GM19328 (cell line): ENCODE data around the gene KLHL42.
A peak's percentile ranks its signal among the peaks of the same experiment; 100 is the strongest.

Source experiments
- ATAC-seq: cut with Tn5 transposase; IDR thresholded peaks from one replicate; pipeline ENCODE4 v1.9.1; 2021; ENCODE audit warnings: mild to moderate bottlenecking, moderate library complexity; ENCODE audit not compliant: unreplicated experiment

KLHL42 gene

DNA sequence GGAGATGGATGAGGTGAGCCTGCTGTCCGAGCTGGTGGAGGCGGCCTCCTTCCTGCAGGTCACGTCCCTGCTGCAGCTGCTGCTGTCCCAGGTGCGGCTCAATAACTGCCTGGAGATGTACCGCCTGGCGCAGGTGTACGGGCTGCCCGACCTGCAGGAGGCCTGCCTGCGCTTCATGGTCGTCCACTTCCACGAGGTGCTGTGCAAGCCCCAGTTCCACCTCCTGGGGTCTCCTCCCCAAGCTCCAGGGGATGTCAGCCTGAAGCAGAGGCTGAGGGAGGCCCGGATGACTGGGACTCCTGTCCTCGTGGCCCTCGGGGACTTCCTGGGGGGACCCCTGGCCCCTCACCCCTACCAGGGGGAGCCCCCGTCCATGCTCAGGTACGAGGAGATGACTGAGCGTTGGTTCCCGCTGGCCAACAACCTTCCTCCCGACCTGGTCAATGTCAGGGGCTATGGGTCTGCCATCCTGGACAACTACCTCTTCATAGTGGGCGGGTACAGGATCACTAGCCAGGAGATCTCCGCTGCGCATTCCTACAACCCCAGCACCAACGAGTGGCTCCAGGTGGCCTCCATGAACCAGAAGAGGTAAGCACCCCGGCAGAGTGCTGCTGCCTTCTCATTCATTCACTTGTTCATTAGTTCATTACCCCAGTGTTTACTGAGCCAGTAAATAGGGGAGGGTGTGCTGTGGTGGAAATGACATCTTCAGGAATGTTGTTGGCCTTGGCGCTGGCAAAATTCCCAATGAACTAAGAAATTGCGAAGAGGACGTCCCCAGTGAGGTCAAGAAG is 777 bp downstream of the KLHL42 start:
- ATAC-seq, result peak; percentile 26

DNA sequence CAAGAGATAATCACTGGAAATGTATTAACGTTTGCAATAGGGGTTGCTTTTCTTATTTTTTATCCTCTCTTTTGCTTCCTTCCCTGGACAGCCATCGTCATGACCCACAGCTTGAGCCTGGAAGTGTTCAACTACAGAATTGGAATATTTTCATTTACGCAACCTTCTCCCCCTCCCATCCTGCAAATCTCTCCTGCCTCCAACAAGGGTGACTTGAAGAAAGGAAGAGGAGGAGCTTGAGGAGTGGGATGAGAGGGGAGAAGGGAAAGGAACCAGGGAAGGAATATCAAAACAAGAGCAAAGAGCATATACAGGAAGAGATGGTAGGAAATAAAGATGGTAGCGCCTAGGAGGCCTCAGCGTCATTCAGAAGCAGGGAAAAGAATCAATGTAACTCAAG is 1.6 kb downstream of the KLHL42 start:
- ATAC-seq, result no peak

DNA sequence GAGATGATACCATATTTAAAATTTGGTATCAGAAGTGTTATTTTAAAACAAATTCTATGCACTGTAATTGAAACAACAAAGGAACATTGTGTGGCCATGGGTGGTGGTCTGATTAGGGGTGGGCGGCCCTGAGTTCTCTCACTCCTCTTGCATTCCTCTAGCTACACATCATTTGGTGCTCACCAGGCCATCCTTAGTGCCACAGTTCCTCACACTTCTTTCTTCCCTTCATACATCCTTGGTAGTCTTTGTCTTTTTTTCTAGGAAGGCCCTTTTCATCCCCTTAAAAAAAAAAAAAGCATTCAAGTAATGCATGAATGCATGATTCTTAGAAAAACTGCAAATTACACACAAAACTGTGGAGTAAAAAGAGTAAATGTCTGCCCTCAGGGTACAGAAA is 2.4 kb downstream of the KLHL42 start:
- ATAC-seq, result no peak

DNA sequence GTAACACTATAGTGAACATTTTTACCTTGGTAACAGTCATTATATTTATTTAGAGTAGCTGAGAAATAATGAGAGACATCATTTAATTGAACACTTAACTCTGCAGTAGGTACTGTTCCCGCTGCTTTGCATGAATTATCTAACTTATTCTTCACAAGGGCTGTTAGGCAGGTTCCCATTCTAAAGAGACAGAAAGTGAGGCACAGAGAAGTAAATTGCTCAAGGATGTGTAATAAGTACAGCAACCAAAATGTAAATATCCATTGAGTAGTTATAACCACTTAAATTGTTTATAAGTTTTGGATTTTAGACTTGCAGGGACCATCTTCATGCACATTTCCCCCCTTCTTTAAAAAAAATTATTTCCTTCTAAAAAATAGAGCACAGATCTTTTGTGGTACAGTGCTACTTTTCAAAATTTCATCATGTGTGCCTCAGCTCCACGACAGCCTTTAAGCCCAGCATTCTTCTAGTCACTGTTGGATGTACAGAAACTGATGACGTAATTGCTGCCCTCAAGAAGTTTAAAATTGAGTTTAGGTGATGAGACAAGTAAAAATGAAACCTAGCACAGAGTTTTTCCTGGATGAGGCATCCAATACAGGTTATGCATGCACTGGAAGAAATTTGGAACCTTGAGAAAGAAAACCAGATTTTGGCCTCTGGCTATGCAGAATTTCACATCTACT is 6.0 kb downstream of the KLHL42 start:
- no peak for ATAC-seq

DNA sequence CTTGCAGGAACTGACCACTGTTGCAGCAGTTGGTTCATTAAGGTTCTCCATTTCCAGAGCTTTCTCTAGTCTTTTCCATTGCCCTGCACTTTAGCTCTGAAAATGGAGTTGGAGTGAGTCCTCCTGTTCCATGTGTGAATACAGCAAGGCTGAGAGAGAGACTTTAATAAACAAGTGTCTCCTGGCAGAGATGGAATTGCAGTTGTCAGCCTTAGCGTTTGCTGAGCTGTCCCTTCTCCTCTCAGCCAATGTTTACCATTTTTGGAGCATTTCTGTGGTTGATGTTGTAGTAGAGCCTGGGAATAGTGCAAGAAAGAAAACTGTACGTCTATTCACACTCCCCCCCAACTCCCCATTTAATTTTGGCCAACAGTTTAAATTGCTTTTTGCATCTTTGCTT is 7.5 kb downstream of the KLHL42 start:
- no peak for ATAC-seq

DNA sequence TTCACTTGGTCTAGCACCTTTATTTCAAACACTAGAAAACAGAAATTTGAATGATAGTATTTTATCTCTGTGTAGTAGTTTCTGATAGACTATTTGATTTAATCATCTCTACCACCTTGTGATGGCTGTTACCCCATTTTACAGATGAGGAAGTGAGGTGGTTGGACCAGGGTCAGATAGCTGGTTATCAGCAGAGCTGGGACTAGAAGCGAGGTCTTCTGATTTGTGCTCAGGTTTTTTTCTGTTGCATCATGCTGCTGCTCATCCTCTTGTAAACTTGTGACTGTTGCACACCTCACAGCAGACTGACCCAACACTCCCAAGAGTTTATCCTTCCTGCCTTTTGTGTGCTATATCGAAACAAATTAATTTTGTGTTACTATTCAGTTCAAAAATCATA is 10.1 kb downstream of the KLHL42 start:
- no peak for ATAC-seq

DNA sequence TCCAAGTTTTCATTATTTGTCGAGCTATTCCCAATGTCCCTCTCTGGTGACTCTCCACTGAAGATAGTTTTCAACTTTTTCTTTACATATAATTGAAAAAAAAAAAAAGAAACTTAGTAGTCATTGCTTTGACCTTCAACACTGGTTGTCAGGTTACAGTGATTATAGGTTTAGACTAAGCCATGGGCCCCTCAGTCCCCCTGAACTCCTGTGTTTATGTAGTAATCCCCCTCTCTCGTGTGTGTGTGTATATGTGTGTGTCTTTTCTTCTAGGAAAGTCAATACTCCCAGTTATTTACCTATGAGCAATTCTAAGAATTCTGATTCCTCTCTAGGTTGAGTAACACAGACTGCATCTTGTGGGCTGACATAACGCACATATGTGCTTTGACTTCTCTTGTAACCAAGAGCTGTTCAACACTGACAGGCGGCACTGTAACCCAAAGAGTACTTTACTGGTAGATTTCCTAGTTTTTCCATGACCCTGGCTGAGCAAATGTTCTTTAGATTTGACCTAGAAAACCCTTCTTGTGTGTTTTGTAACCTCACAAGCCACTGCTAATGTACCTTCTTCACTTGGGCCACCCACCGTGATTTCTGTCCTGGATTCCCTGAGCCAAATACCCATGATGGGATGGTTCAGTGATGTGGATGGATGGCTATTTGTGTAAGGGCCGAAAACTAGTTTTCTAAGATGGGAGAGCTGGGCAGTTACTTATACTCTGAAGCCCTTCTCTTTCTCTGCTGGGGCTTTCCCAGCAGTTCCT is 15.0 kb downstream of the KLHL42 start:
- ATAC-seq, result no peak

DNA sequence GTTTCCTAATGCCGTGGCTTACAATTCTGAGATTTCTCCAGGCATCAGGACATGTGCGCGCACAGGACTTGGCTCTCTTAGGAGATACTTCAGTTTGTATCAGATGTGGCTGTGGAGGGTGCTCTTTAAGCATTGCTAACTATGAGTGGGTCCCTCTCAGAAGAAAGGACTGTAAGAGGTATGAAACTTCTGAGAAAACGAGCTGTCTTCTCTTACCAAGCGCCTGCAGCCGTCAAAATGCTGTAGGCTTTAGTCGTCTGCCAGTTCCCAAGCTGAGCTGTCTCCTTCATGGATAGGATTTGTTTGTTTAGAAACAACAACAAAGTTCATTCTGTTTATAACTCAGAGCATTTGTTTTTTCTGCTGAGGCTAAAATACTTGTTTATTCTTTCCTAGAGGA is 16.1 kb downstream of the KLHL42 start:
- no peak for ATAC-seq

DNA sequence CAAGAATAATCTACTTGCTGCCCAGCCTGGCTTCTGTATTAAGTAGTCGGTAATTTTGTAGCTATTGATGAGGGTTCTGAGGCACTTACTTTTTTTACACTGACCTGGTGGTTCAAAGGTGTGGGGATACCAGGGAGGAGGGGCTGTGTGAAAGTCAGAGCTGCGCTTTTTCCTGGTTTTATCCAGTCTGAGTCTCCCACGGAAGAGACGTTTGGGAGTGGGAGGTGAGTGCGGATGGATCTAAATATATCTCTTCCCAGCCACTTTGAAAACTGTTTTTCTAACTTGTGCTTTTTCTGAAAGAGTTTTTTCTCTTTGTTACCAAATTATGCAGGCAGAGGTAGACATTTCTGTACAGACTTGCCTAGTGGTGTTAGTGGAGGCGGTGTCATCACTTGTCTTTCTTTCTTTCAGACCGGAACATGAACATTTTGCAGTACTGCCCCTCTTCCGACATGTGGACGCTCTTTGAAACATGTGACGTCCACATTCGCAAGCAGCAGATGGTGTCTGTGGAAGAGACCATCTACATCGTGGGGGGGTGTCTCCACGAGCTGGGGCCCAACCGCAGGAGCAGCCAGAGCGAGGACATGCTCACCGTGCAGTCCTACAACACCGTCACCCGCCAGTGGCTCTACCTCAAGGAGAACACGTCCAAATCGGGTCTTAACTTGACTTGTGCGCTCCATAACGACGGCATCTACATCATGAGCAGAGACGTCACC is 17.4 kb downstream of the KLHL42 start:
- no peak for ATAC-seq

DNA sequence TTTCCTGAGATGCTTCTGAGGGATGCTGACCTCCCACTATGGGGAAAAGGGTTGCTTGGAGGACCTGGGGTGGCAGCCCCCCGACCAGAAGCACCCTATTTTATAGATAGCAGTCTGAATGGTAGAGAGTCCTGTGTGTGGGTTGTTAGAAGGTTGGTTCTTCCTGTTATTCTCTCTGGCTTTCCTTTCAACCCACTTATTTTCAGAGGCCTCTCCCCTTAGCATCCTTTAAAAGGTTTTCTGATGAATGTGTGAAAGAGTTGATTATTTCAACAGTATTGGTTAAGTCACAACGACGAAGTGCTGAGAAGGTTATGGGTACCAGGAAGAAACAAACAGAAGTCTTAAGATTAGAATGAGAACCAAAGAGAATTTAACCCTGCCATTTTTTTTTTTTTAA is 20.8 kb downstream of the KLHL42 start:
- no peak for ATAC-seq

DNA sequence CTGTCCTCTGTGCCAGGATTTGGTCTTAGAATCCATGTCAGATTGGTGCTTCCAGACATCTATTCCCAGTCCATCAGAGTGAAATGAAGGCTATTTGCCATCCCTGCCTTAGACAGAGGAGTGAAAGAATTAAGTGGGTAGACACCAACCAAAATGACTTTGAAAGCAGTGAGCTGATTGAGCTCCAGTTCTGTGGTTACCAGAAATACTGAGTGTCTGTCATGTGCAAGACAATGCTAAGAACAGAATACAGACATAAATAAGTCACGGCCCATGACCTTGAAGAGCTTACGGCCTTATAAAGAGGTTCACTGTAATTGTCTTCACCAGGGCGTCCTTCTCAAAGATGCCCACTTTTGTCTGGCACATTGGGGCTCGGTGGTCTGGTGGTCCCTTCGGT is 21.6 kb downstream of the KLHL42 start:
- ATAC-seq, result no peak

DNA sequence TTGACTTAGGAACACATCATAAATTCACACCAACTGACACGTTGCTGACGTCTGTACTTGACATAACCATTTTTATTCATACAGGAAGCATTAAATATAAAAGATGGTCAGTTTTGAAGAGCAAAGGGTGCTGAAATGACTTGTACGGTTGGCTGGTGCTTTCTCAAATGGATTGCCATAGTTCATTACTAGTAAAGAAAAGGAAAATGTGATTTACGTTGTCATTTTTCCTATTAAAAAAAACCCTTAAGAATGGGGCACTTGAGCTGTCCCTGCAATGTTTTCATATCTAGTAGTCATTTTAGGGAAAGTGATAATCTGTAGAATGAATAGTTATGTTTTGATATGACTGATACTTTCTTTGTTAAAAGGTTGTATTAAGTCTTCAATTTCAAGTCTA is 22.5 kb downstream of the KLHL42 start:
- no peak for ATAC-seq

DNA sequence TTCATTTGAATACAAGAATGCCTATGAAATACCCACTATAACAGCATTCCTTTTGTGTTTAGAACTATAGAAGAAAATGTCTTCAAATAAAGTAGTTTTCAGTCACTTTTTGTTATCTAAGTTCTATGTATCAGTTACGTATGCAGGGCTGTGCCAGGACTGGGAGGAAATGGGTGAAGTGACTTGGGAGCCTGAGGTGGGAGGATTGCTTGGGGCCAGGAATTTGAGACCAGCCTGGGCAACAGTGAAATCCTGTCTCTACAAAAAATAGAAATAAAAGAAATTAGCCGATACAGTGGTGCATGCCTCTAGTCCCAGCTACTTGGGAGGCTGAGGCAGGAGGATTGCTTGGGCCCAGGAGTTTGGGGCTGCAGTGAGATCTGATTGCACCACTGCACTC is 22.9 kb downstream of the KLHL42 start:
- no peak for ATAC-seq

DNA sequence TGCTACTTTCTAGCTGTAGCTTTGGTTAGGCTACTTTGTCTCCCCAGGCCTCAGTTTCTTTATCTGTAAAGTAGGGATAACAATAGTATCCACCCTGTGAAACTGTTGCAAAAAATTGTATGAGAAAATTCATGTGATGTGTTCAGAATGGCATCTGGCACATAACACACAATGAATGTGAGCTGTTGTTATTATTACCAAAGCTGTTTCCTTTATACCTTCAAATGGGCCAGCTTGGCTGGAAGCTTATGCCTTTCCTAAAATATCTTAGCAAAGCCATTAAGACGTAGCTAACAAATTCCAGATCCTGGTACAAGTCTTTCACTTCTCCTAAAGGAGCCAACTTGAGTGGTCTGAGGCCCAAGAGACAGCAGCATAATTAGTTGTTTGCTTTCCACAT is 25.2 kb downstream of the KLHL42 start:
- no peak for ATAC-seq

DNA sequence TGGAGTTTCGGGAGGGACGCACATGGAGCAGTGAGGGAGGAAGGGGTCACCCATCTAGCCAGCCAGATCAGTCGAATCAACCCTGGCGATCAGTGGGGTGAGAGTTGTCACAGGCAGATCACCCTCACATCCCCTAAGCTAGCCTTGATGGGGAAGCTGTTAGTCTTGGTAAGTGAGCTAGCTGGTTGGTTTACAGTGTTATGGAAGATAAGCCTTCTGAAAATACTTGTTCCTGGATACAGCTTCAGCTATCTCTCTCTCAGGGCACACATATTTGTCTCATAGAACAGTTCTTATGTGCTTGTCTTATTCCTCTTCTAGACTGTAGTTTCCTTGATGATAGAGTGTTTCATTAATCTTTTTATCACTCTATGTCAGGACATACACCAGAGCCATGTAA is 26.2 kb downstream of the KLHL42 start:
- ATAC-seq, result no peak

DNA sequence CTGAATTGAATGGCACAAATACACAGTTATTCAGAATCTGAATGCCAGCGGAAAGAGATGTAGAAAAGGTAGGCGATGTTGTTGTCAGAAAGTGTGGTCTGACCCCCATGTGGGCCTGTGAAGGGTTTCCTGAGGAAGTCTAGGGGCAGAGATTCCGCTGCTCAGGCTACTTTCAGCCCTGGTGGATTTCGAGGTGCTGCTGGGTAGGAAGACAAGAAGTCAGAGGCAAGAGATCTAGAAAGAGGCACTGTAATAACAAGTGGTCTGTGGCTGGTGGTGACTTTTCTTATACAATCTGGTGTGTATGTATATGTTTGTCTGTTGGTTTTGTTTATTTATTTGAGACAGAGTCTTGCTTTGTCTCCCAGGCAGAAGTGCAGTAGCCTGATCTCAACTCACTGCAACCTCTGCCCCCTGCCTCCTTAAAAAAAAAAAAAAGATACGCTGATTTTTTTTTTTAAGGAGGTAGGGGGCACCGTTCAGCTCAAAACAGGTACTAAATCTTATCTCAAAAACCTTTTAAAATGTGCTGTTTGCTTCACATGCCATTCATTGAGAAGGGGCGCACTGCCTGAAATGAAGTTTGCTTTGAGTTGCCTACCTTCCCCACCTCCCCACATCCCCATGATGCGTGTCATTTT is 27.1 kb downstream of the KLHL42 start:
- ATAC-seq, result no peak

DNA sequence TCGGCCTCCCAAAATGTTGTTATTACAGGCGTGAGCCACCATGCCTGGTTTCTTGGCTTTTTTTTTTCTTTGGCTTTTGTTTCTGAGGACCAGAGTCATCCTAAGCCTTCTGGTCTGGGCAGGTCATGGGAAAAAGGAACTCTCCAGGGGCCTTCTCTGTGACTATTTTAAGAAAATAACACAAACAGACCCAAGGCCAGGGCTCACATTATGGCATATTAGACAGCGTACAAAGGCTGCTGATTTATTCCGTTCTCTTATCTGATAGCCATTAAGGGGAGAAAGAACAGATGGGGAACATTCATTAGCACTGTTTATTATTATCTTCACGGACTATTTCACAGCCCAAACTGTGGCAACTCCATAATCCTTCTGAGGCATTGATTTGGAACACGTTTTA is 28.8 kb downstream of the KLHL42 start:
- no peak for ATAC-seq

DNA sequence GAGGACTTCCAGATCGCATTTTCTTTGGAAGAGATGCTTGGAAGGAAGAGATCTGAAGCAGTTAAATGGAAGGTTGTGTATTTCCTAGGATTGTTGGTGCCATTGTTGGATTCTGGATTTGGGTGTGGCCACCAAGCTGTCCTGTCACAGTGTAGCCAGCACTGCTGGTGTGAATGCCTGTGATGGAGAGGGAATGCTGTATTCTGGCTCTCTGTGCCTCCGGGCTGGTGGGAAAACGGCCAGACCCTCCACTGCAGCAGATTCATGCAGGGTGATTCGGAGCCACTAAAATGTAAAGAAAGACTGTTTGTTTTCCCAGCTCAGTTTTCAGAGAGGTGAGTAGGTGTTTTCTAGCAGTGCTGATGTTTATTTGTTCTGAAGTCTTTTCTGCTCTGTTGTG is 30.7 kb downstream of the KLHL42 start:
- no peak for ATAC-seq

DNA sequence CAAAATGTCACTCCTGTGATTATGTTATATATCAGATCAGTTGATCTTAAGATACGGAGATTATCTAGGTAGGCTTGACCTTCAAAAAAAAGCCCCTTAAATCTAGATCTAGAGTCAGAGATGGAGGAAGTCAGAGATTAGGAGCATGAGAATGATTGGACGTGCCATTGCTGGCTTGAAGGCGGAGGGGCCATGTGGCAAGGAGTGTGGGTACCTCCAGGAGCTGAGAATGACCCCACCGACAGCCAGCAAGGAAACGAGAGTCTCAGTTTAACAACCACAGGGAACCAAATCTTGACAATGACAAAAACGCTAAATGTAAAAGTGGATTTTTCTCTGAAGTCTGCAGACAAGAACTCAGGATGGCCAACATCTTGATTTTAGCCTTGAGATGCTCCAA is 32.5 kb downstream of the KLHL42 start:
- no peak for ATAC-seq

DNA sequence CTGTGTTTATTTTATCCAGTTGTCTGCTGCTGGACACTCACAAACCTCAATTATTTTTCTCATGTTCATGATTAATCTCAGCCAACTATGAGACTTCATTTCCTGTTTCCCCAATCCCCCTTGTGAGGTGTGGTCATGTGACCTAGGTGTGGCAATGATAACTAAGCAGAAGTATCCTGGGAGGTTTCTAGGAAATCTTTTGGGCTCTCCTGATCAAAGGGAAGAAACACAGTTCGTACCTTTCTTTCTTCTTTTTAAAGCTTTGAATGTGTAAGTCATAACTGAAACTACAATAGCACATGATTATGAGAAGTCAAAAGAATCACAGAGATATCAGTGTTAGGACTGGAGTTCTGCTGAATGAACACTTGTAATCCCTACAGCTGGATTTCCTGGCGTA is 34.4 kb downstream of the KLHL42 start:
- no peak for ATAC-seq
